Endothelial cell (in vitro differentiated cells): ENCODE results near the gene GABBR2. TPM values are rescaled to one million over a fixed set of nuclear protein-coding genes. Genes with fewer than 3 reads are reported as not detected.

Experiments used
- DNase-seq: peaks from one replicate; pipeline ENCODE4 v3.0.0; 2021; ENCODE audit warnings: low spot score
- H3K27ac Mint-ChIP-seq: one replicate; pipeline ENCODE4 v1.8.0; 2021; ENCODE audit warnings: mixed read lengths, inconsistent platforms; ENCODE audit not compliant: unreplicated experiment
- H3K27me3 Mint-ChIP-seq: one replicate; pipeline ENCODE4 v1.8.0; 2021; ENCODE audit warnings: mild to moderate bottlenecking, moderate library complexity, mixed read lengths, inconsistent platforms; ENCODE audit not compliant: unreplicated experiment
- H3K36me3 Mint-ChIP-seq: one replicate; pipeline ENCODE4 v1.8.0; 2021; ENCODE audit warnings: mild to moderate bottlenecking, low read depth, mixed read lengths, inconsistent platforms; ENCODE audit not compliant: unreplicated experiment
- H3K4me1 Mint-ChIP-seq: one replicate; pipeline ENCODE4 v1.8.0; 2021; ENCODE audit warnings: mild to moderate bottlenecking, mixed read lengths, inconsistent platforms; ENCODE audit not compliant: unreplicated experiment
- H3K4me3 Mint-ChIP-seq: one replicate; pipeline ENCODE4 v1.8.0; 2021; ENCODE audit warnings: mild to moderate bottlenecking, mixed read lengths, inconsistent platforms; ENCODE audit not compliant: unreplicated experiment
- H3K9me3 Mint-ChIP-seq: one replicate; pipeline ENCODE4 v1.8.0; 2021; ENCODE audit warnings: mixed read lengths, inconsistent platforms; ENCODE audit not compliant: unreplicated experiment
- CTCF ChIP-seq: fragments of 200-600 bp; sonication (generic); IDR thresholded peaks from one replicate; pipeline ENCODE4 v1.5.0; 2021; ENCODE audit warnings: antibody characterized with exemption; ENCODE audit not compliant: unreplicated experiment
- total RNA-seq: library from RNA; stranded (reverse); fragmentation: NEBNext Ultra II Directional; extraction: Animal tissue kit (Norgen Biotek cat#: 25700); gene quantifications from one replicate; pipeline ENCODE4 v1.2.1, GENCODE V29; 2021; ENCODE audit not compliant: unreplicated experiment

GABBR2 gene
- total RNA-seq, 1 donor from 2014 or later, result 0.46 TPM

GRCh38 chr9:98565152-98566135 is 143.3 kb downstream of the GABBR2 start:
- Mint-ChIP-seq H3K4me3 (no peak overlapping the region), H3K27ac (no peak overlapping the region), H3K9me3 (no peaks in the 10 kb centered on the region), H3K36me3 (no peaks in the 10 kb centered on the region), H3K27me3 (peaks cover 9% of the 10 kb centered on the region), H3K4me1 (peaks cover 4% of the 10 kb centered on the region)
- TF ChIP-seq CTCF, result no peak
- DNase-seq, result no peak

GRCh38 chr9:98564714-98565113 is 144.0 kb downstream of the GABBR2 start:
- H3K4me3 Mint-ChIP-seq, result no peak overlapping the region
- no peak for TF ChIP-seq CTCF
- H3K36me3 Mint-ChIP-seq, result no peaks in the 10 kb centered on the region
- no peaks in the 10 kb centered on the region for H3K9me3 Mint-ChIP-seq
- peaks cover 4% of the 10 kb centered on the region for H3K4me1 Mint-ChIP-seq
- DNase-seq, result no peak
- H3K27me3 Mint-ChIP-seq, result peaks cover 9% of the 10 kb centered on the region
- no peak overlapping the region for H3K27ac Mint-ChIP-seq

- Mint-ChIP-seq H3K36me3 (no peaks in the 10 kb centered on the region), H3K27ac (no peak overlapping the region), H3K4me1 (peaks cover 4% of the 10 kb centered on the region), H3K27me3 (peaks cover 7% of the 10 kb centered on the region), H3K9me3 (no peaks in the 10 kb centered on the region), H3K4me3 (no peak overlapping the region)
- DNase-seq, result no peak
- TF ChIP-seq CTCF, result no peak
Observed at GRCh38 chr9:98563988-98564387, 144.7 kb downstream of the GABBR2 start.

GRCh38 chr9:98563212-98563907 is 145.4 kb downstream of the GABBR2 start:
- no peaks in the 10 kb centered on the region for H3K36me3 Mint-ChIP-seq
- H3K27ac Mint-ChIP-seq, result no peak overlapping the region
- TF ChIP-seq CTCF, result no peak
- DNase-seq, result no peak
- H3K4me3 Mint-ChIP-seq, result no peak overlapping the region
- no peaks in the 10 kb centered on the region for H3K9me3 Mint-ChIP-seq
- peaks cover 7% of the 10 kb centered on the region for H3K27me3 Mint-ChIP-seq
- H3K4me1 Mint-ChIP-seq, result peaks cover 4% of the 10 kb centered on the region

GRCh38 chr9:98559561-98559960 is 149.2 kb downstream of the GABBR2 start:
- H3K9me3 Mint-ChIP-seq, result no peaks in the 10 kb centered on the region
- H3K36me3 Mint-ChIP-seq, result no peaks in the 10 kb centered on the region
- no peak for TF ChIP-seq CTCF
- no peak overlapping the region for H3K27ac Mint-ChIP-seq
- H3K4me3 Mint-ChIP-seq, result no peak overlapping the region
- peaks cover 3% of the 10 kb centered on the region for H3K27me3 Mint-ChIP-seq
- DNase-seq, result no peak
- H3K4me1 Mint-ChIP-seq, result peaks cover 4% of the 10 kb centered on the region
